Endothelial cell of umbilical vein (primary cell): ENCODE data around the gene ATXN7. TPM values are rescaled to one million over a fixed set of nuclear protein-coding genes. Genes with fewer than 3 reads are reported as not detected.

Experiments
- BruUV-seq: library from RNA; stranded (reverse); fragments of 400-500 nt; replicated peaks from 2 replicates; lab custom pipeline; 2021; lab: Mats Ljungman, UMichigan
- CTCF ChIA-PET: fragments of 300-600, 350-600 bp; sonication (Branson Sonifier 250); formaldehyde crosslinking; loops from one replicate; lab custom pipeline; 2021; ENCODE audit warnings: antibody characterized with exemption, inconsistent platforms; lab: Charles Lee
- POLR2A ChIA-PET: fragments of 300-600, 350-600 bp; sonication (Branson Sonifier 250); formaldehyde crosslinking; loops from one replicate; lab custom pipeline; 2021; ENCODE audit warnings: antibody characterized with exemption, inconsistent platforms; lab: Charles Lee
- DNase-seq: peaks from one replicate; pipeline ENCODE4 v3.0.0-alpha.2; 2011; ENCODE audit warnings: low read depth, low spot score
- FAIRE-seq: peaks from 2 replicates; lab custom pipeline; 2011; peaks lifted over from hg19 to GRCh38; lab: Jason Lieb, UNC
- H2AFZ ChIP-seq: 2 replicates; pipeline ENCODE4 v1.6.0; 2012; ENCODE audit warnings: low read depth, low read length, control low read depth, inconsistent platforms
- H3K27ac ChIP-seq: 2 replicates; pipeline ENCODE4 v1.5.1; 2011; ENCODE audit warnings: low read depth, mild to moderate bottlenecking, control low read depth, low read length, moderate library complexity; ENCODE audit not compliant: insufficient read depth
- H3K27me3 ChIP-seq, 2 experiments: 2 replicates each; pipeline versions ENCODE4 v1.6.0 to v1.6.1; 2011; ENCODE audit warnings: low read length in 2 of 2, mixed read lengths in 1 of 2; ENCODE audit not compliant: control insufficient read depth in 2 of 2, insufficient read depth in 2 of 2
- H3K36me3 ChIP-seq, 2 experiments: 2 replicates in 1 of 2; 3 replicates in 1 of 2; pipeline ENCODE4 v1.5.1; 2011; ENCODE audit warnings: low read length in 2 of 2, mild to moderate bottlenecking in 1 of 2, moderate library complexity in 1 of 2; ENCODE audit not compliant: control insufficient read depth in 2 of 2, insufficient read depth in 2 of 2; ENCODE audit errors: extremely low read depth in 1 of 2
- H3K4me1 ChIP-seq: 3 replicates; pipeline ENCODE4 v1.5.1; 2011; ENCODE audit warnings: mild to moderate bottlenecking, low read length; ENCODE audit not compliant: control insufficient read depth, insufficient read depth; ENCODE audit errors: extremely low read depth
- H3K4me2 ChIP-seq: 2 replicates; pipeline ENCODE4 v1.6.1; 2011; ENCODE audit warnings: low read length, control low read depth, mixed read lengths; ENCODE audit not compliant: insufficient read depth
- H3K4me3 ChIP-seq, 3 experiments: fragments of 200-600 bp in 1 of 3; sonication (generic), shearing (Covaris generic) in 1 of 3; replicated peaks in 1 of 3; 2 replicates each; pipeline ENCODE4 v1.5.1; 2011 to 2016; ENCODE audit warnings: control low read depth in 3 of 3, low read length in 3 of 3, mild to moderate bottlenecking in 2 of 3, inconsistent platforms in 1 of 3, low read depth in 1 of 3, moderate library complexity in 1 of 3; ENCODE audit not compliant: insufficient read depth in 1 of 3
- H3K79me2 ChIP-seq: 2 replicates; pipeline ENCODE4 v1.6.0; 2012; ENCODE audit warnings: low read length, inconsistent platforms; ENCODE audit not compliant: control insufficient read depth, insufficient read depth
- H3K9ac ChIP-seq: replicated peaks from 2 replicates; pipeline ENCODE3; 2011; ENCODE audit warnings: low read length, control low read depth; ENCODE audit not compliant: insufficient read depth; ENCODE audit errors: extremely low read depth
- H3K9me1 ChIP-seq: replicated peaks from 3 replicates; pipeline ENCODE4 v1.6.0; 2011; ENCODE audit warnings: mild to moderate bottlenecking, low read length; ENCODE audit not compliant: control insufficient read depth, insufficient read depth; ENCODE audit errors: extremely low read depth
- H3K9me3 ChIP-seq: replicated peaks from 2 replicates; pipeline ENCODE4 v1.5.1; 2012; ENCODE audit warnings: low read length, inconsistent platforms; ENCODE audit not compliant: control insufficient read depth, insufficient read depth
- H4K20me1 ChIP-seq: replicated peaks from 2 replicates; pipeline ENCODE3; 2011; ENCODE audit warnings: mild to moderate bottlenecking, low read length; ENCODE audit not compliant: control insufficient read depth, insufficient read depth; ENCODE audit errors: extremely low read depth
- CTCF ChIP-seq, 2 donors: IDR thresholded peaks; 1 replicate in 1 of 2; 2 replicates in 1 of 2; pipeline ENCODE4 v1.5.1; 2011; ENCODE audit warnings: low read length in 2 of 2, mild to moderate bottlenecking in 2 of 2, moderate library complexity in 2 of 2, control low read depth in 1 of 2, inconsistent platforms in 1 of 2, low read depth in 1 of 2; ENCODE audit not compliant: insufficient read depth in 1 of 2; ENCODE audit errors: extremely low read depth in 1 of 2
- EZH2 ChIP-seq: IDR thresholded peaks from 2 replicates; pipeline ENCODE4 v1.6.1; 2012; ENCODE audit warnings: borderline replicate concordance, low read depth, mild to moderate bottlenecking, moderate library complexity, low read length, inconsistent platforms; ENCODE audit not compliant: severe bottlenecking
- FOS ChIP-seq: IDR thresholded peaks from 2 replicates; pipeline ENCODE4 v1.6.1; 2011; ENCODE audit warnings: mild to moderate bottlenecking, low read length, moderate library complexity, borderline replicate concordance; ENCODE audit not compliant: insufficient read depth
- GATA2 ChIP-seq: IDR thresholded peaks from 2 replicates; pipeline ENCODE4 v1.7.0; 2011; ENCODE audit warnings: low read depth, mild to moderate bottlenecking, moderate library complexity, mixed read lengths, low read length; ENCODE audit not compliant: insufficient read length, insufficient read depth
- JUN ChIP-seq: IDR thresholded peaks from 2 replicates; pipeline ENCODE4 v1.6.1; 2011; ENCODE audit warnings: borderline replicate concordance, low read depth; ENCODE audit not compliant: insufficient read length, insufficient read depth
- MAX ChIP-seq: IDR thresholded peaks from 2 replicates; pipeline ENCODE4 v1.6.1; 2011; ENCODE audit not compliant: insufficient read depth, insufficient read length
- MYC ChIP-seq: IDR thresholded peaks from one replicate; pipeline ENCODE4 v1.6.1; 2011; ENCODE audit warnings: mild to moderate bottlenecking, low read depth, low read length
- POLR2A ChIP-seq: IDR thresholded peaks from 2 replicates; pipeline ENCODE4 v1.6.1; 2012; ENCODE audit warnings: low read depth, mild to moderate bottlenecking, control low read depth, low read length
- POLR2AphosphoS5 ChIP-seq: IDR thresholded peaks from 2 replicates; pipeline ENCODE4 v1.6.1; 2012; ENCODE audit warnings: low read depth, mild to moderate bottlenecking, control low read depth, low read length, moderate library complexity; ENCODE audit not compliant: insufficient read depth
- dilution Hi-C: fragments of 300-500 bp; cut with MboI; formaldehyde crosslinking; loops from one replicate; pipeline ENCODE4 v1.15.0; 2019; ENCODE audit warnings: low sequenced_read_pairs; ENCODE audit not compliant: extremely low pct_ligation_motif_present
- intact Hi-C: fragments of 100-400 bp; cut with micrococcal nuclease; formaldehyde crosslinking; loops from one replicate; pipeline ENCODE4 v1.10.0; 2022
- polyA plus RNA-seq, 4 experiments: library from polyadenylated mRNA; depleted of rRNA in 3 of 4; stranded (reverse) in 3 of 4; unstranded in 1 of 4; fragments of >200 nt; gene quantifications; 2 replicates each; pipeline versions ENCODE4 v1.2.1 to v1.2.3, GENCODE V29; 2011 to 2012; ENCODE audit warnings: missing spikeins in 1 of 4
- total RNA-seq: library from RNA; stranded (reverse); gene quantifications from 2 replicates; pipeline ENCODE4 v1.2.3, GENCODE V29; 2021

ATXN7 gene
- total and polyA plus RNA-seq, 2 donors (not counting 3 experiments of a cell fraction or from before 2014, with no cell fraction given), result 21.2 to 34.7 TPM

GRCh38 chr3:63896332-63897030, 32.8 kb downstream of the ATXN7 start:
- dilution Hi-C loops, result no loop called here
- no peak overlapping the region for H3K4me2 ChIP-seq
- no peak for DNase-seq
- H3K9me1 ChIP-seq, result no peaks in the 10 kb centered on the region
- POLR2A ChIA-PET, result no interaction called here
- peaks cover 12% of the 10 kb centered on the region for H3K4me1 ChIP-seq
- BruUV-seq, result no TSS peak
- no peak overlapping the region for H3K27ac ChIP-seq
- H3K9ac ChIP-seq, result no peak overlapping the region
- peaks cover 4% of the 10 kb centered on the region for H3K79me2 ChIP-seq
- no peak for FAIRE-seq
- no peaks in the 10 kb centered on the region for H3K36me3 ChIP-seq
- no peaks in the 10 kb centered on the region for H3K9me3 ChIP-seq
- CTCF ChIA-PET, result no interaction called here
- TF ChIP-seq CTCF (IDR thresholded peaks at IDR 0.05; ENCODE audit: extremely low read depth in 1 of 2, insufficient read depth in 1 of 2, low read depth in 1 of 2, low read length in 2 of 2), result no peak
- no peak for TF ChIP-seq MYC
- TF ChIP-seq MAX, result no peak
- no peak for TF ChIP-seq EZH2
- no peak for TF ChIP-seq FOS
- TF ChIP-seq POLR2AphosphoS5, result no peak
- TF ChIP-seq POLR2A, result no peak
- TF ChIP-seq GATA2, result no peak
- TF ChIP-seq JUN, result no peak
- intact Hi-C loops, result no loop called here
- no peaks in the 10 kb centered on the region for H3K27me3 ChIP-seq
- H4K20me1 ChIP-seq, result no peaks in the 10 kb centered on the region
- H3K4me3 ChIP-seq, result no peak overlapping the region
- H2AFZ ChIP-seq, result no peak overlapping the region
